HUES48 (cell line): ENCODE measurements around the gene P3H2.

Source experiments
- H3K27ac ChIP-seq: one replicate; pipeline ENCODE4 v1.7.0; 2013; ENCODE audit warnings: low read depth, low read length, inconsistent platforms
- H3K27me3 ChIP-seq: 2 replicates; pipeline ENCODE4 v1.6.1; 2013; ENCODE audit warnings: mild to moderate bottlenecking, low read length; ENCODE audit not compliant: control insufficient read depth, insufficient read depth
- H3K36me3 ChIP-seq: 2 replicates; pipeline ENCODE4 v1.6.1; 2013; ENCODE audit warnings: low read length; ENCODE audit not compliant: control insufficient read depth, insufficient read depth
- H3K4me1 ChIP-seq: 2 replicates; pipeline ENCODE4 v1.6.1; 2013; ENCODE audit warnings: mild to moderate bottlenecking, low read length; ENCODE audit not compliant: control insufficient read depth, insufficient read depth
- H3K4me3 ChIP-seq: 2 replicates; pipeline ENCODE4 v1.5.1; 2013; ENCODE audit warnings: mild to moderate bottlenecking, low read depth, low read length
- H3K9ac ChIP-seq: 2 replicates; pipeline ENCODE4 v1.6.1; 2013; ENCODE audit warnings: mild to moderate bottlenecking, low read depth, low read length, moderate library complexity
- H3K9me3 ChIP-seq: 2 replicates; pipeline ENCODE4 v1.6.1; 2013; ENCODE audit warnings: low read length; ENCODE audit not compliant: control insufficient read depth, insufficient read depth

P3H2 gene

GRCh38 chr3:190070622-190071347 is 49.9 kb downstream of the P3H2 start:
- H3K27me3 ChIP-seq = no peaks in the 10 kb centered on the region
- no peaks in the 10 kb centered on the region for H3K4me1 ChIP-seq
- H3K9ac ChIP-seq = no peak overlapping the region
- H3K4me3 ChIP-seq = no peak overlapping the region
- no peaks in the 10 kb centered on the region for H3K9me3 ChIP-seq
- no peaks in the 10 kb centered on the region for H3K36me3 ChIP-seq
- no peak overlapping the region for H3K27ac ChIP-seq

DNA sequence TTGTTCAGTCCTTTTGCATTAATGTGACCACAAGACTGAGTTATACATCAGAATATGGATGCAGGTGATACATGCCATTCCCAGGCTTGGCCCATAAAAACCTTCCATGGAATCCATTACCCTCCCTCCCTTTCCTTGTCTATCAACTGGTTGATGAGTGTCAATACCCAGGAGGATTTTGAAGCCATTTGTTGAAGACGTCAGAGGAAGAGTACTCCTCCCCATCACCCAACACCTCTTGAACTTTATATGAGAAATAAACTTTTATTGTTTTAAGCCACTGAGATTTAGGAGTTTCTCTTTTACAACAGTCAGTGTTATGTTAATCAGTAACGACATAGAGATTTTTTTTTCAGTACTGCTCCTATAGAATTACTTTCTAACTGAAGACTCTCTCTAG is 55.5 kb downstream of the P3H2 start:
- no peak overlapping the region for H3K27ac ChIP-seq
- H3K9me3 ChIP-seq = no peaks in the 10 kb centered on the region
- no peaks in the 10 kb centered on the region for H3K36me3 ChIP-seq
- H3K4me1 ChIP-seq = peaks cover 10% of the 10 kb centered on the region
- no peak overlapping the region for H3K4me3 ChIP-seq
- H3K27me3 ChIP-seq = no peaks in the 10 kb centered on the region
- no peak overlapping the region for H3K9ac ChIP-seq

GRCh38 chr3:190064659-190065058 is 56.0 kb downstream of the P3H2 start:
- Histone ChIP-seq H3K9ac (no peak overlapping the region; the same call in 1 of the 2 replicates), H3K9me3 (no peaks in the 10 kb centered on the region), H3K36me3 (no peaks in the 10 kb centered on the region), H3K27me3 (no peaks in the 10 kb centered on the region), H3K27ac (no peak overlapping the region), H3K4me1 (peaks cover 10% of the 10 kb centered on the region), H3K4me3 (no peak overlapping the region)

GRCh38 chr3:190064112-190064511 is 56.6 kb downstream of the P3H2 start:
- Histone ChIP-seq H3K4me3 (no peak overlapping the region), H3K27ac (no peak overlapping the region), H3K27me3 (no peaks in the 10 kb centered on the region), H3K36me3 (no peaks in the 10 kb centered on the region), H3K9ac (no peak overlapping the region), H3K4me1 (peaks cover 15% of the 10 kb centered on the region), H3K9me3 (no peaks in the 10 kb centered on the region)

DNA sequence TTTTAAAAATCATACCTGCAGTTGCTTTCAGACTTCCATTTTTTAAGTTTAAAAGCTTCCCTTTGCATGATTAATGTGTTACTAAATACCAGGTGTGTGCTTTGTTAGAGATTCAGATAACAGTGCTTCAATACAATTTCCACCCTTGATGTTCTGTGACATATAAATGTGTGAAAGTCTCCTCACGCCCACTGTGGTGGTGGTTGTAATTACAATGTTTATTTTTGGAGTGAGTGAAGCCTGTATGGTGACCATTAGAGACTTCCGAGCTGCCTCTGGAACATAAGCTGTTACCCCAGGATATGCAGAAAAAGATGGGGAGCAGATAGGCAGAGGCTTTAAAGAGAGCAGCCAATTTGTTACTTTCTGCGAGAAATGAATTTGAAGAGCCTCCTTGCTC is 57.2 kb downstream of the P3H2 start:
- peaks cover 21% of the 10 kb centered on the region for H3K4me1 ChIP-seq
- no peaks in the 10 kb centered on the region for H3K27me3 ChIP-seq
- no peaks in the 10 kb centered on the region for H3K9me3 ChIP-seq
- H3K27ac ChIP-seq = no peak overlapping the region
- H3K9ac ChIP-seq = no peak overlapping the region
- no peaks in the 10 kb centered on the region for H3K36me3 ChIP-seq
- no peak overlapping the region for H3K4me3 ChIP-seq

DNA sequence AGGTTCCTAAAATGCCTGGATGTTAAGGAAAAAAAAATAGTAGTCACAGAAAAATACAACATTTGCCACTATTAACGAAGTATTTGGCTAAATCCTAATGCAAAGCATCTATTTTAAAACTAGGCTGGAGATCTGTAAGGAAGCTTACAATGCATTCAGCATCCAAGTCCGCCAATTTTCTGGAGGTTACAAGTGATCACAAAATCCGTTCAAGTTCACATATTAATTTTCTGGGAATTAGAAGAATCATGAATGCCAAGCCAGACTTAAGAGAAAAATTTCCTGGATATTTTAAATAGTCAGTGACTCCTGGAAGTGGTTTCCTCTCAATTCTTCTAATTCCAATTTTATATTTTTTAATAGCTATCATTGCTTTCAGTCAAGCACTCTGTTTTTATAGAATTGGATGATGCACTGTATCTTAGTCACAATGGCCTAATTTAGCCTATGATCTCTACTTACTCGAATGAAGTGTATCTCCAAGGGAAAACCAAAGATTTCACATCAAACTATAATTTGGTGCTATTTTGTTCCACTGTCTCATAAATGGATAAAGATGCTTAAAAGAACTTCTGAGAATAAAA is 60.4 kb downstream of the P3H2 start:
- H3K4me1 ChIP-seq = peaks cover 34% of the 10 kb centered on the region
- H3K27ac ChIP-seq = no peak overlapping the region
- H3K9me3 ChIP-seq = no peaks in the 10 kb centered on the region
- no peaks in the 10 kb centered on the region for H3K27me3 ChIP-seq
- H3K9ac ChIP-seq = no peak overlapping the region
- H3K36me3 ChIP-seq = no peaks in the 10 kb centered on the region
- H3K4me3 ChIP-seq = no peak overlapping the region

DNA sequence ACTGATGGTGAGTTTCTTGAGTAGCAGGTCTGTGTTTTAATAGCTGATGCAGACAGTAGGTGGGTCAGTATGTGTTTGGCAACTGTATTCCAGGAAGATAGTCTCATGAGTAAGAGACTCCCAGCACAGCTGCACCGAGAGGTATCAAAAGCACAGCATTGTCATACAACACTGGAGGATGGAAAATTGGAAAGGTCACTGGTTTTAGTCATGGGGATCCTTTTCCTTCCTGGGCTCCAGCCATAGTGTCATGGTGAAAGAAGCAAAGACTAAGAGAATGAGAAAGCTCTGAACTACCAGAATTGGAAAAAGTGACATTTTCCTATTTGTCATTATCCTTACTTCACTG is 61.5 kb downstream of the P3H2 start:
- H3K9ac ChIP-seq = 0 out of 2 replicates have a peak overlapping the region, but pooled peaks have one; percentile 4
- no peaks in the 10 kb centered on the region for H3K27me3 ChIP-seq
- no peaks in the 10 kb centered on the region for H3K36me3 ChIP-seq
- H3K9me3 ChIP-seq = no peaks in the 10 kb centered on the region
- H3K4me3 ChIP-seq = no peak overlapping the region
- no peak overlapping the region for H3K27ac ChIP-seq
- peaks cover 32% of the 10 kb centered on the region for H3K4me1 ChIP-seq

GRCh38 chr3:190058521-190059241 is 62.0 kb downstream of the P3H2 start:
- Histone ChIP-seq H3K4me1 (peaks cover 32% of the 10 kb centered on the region), H3K36me3 (no peaks in the 10 kb centered on the region), H3K9ac (0 out of 2 replicates have a peak overlapping the region, but pooled peaks have one; percentile 4), H3K4me3 (no peak overlapping the region), H3K27me3 (no peaks in the 10 kb centered on the region), H3K27ac (no peak overlapping the region), H3K9me3 (no peaks in the 10 kb centered on the region)

DNA sequence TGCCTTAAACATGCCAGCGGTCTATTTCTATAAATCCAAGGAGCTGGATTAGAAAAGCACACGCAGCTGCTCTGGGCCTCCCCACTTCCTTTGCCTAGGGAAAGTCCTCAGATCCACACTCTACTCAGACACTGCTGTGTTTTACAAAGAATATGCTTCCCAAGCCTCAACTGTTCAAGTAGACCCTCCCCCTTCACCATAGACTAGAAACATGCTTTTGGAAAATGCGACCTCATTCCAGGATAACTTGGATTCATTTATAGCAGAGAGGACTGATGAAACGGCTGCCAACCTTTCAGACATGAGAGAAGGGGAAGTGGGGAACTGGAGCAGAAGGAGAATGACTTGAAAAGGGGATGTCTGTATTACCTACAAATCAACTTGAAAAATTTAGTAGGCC is 64.0 kb downstream of the P3H2 start:
- H3K27me3 ChIP-seq = no peaks in the 10 kb centered on the region

DNA sequence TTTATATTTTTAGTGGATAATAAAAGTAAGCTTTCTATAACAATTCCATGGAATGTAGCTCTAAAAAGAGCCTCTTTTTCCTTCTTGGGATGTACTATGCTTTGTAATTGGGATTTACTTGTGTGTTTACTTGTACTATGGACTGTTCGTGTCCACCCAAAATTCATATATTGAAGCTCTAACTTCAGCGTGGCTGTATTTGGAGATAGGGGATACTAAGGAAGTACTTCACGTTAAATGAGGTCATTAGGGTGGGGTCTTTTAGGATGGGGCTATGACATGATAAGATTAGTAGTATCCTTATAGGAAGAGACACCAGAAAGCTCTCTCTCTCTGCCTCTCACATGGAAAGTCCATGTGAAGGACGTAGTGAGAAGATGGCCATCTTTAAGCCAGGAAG is 64.9 kb downstream of the P3H2 start:
- H3K27ac ChIP-seq = no peak overlapping the region

More for the DNA sequence above, 64.0 kb downstream of the P3H2 start:
- peaks cover 33% of the 10 kb centered on the region for H3K4me1 ChIP-seq
- no peaks in the 10 kb centered on the region for H3K36me3 ChIP-seq
- H3K4me3 ChIP-seq = no peak overlapping the region
- H3K9ac ChIP-seq = no peak overlapping the region
- H3K27ac ChIP-seq = no peak overlapping the region
- no peaks in the 10 kb centered on the region for H3K9me3 ChIP-seq

More for the DNA sequence above, 64.9 kb downstream of the P3H2 start:
- H3K4me1 ChIP-seq = peaks cover 43% of the 10 kb centered on the region
- H3K9me3 ChIP-seq = no peaks in the 10 kb centered on the region
- no peaks in the 10 kb centered on the region for H3K27me3 ChIP-seq
- H3K9ac ChIP-seq = no peak overlapping the region
- no peak overlapping the region for H3K4me3 ChIP-seq
- H3K36me3 ChIP-seq = no peaks in the 10 kb centered on the region
